ENCODE data around the gene RAB1B. TPM values are rescaled to one million over a fixed set of nuclear protein-coding genes. Genes with fewer than 3 reads are reported as not detected.

RAB1B gene
- total and polyA plus RNA-seq, 2 experiments from 2014 or later, result 86.7 to 146 TPM

DNA sequence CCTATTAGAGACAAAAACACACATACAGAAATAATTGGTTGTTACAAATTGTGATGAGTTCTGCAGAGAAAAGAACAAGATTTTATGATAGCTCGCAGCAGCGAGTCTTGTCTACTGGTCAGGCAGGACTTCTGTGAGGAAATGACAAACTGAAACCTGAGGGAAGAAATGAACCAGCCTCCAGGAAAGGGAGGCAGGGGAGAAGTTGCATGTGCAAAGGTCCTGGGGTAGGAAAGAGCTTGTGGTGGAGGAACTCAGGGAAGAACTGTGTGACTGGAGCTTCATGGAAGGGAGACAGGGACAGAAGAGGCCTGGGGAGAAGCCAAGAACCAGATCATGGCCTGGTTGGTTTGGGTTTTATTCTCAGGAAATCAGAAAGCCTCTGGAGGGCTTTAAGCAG, 9.2 kb upstream of the RAB1B start:
- DNase-seq, result no peak
- no peak for TF ChIP-seq EZH2 (IDR thresholded peaks at IDR 0.05; ENCODE audit: insufficient read depth, poor library complexity, severe bottlenecking)
- no peak for TF ChIP-seq EZH2phosphoT487 (IDR thresholded peaks at IDR 0.05; ENCODE audit: insufficient read depth, low read depth)
- in situ Hi-C loops (cut with MboI), result no loop called here
- H3F3A ChIP-seq (ENCODE audit: insufficient read depth), result peaks cover 15% of the 10 kb centered on the region
- 89 to 96% methylated on average over 2 of the region's 2 CpGs for WGBS, 2 experiments (ENCODE audit: low coverage in 1 of 2, low lambda C conversion rate in 2 of 2, missing lambda C conversion rate in 2 of 2)
- peaks cover 10% of the 10 kb centered on the region; the same call in 1 of the 2 replicates for H3K36me3 ChIP-seq (ENCODE audit: low read depth)
- no peak overlapping the region for H3K27ac ChIP-seq
- H3K4me3 ChIP-seq, result peak overlapping the region; percentile 92; the same call in 1 of the 2 replicates
- peaks cover 15% of the 10 kb centered on the region for H3K79me2 ChIP-seq (ENCODE audit: insufficient read depth)
- H3K4me1 ChIP-seq (ENCODE audit: insufficient read depth), result no peaks in the 10 kb centered on the region
- no peaks in the 10 kb centered on the region for H3K9me2 ChIP-seq (ENCODE audit: insufficient read depth)
- H2AFZ ChIP-seq, result no peak overlapping the region
- H3K4me2 ChIP-seq (ENCODE audit: unreplicated experiment), result peak overlapping the region; percentile 84
- H3K9ac ChIP-seq, result peak overlapping the region; percentile 93; the same call in 1 of the 2 replicates
- H4K20me1 ChIP-seq (ENCODE audit: insufficient read depth), result no peaks in the 10 kb centered on the region
- no peaks in the 10 kb centered on the region for H3K9me3 ChIP-seq (ENCODE audit: low read depth)
- no peaks in the 10 kb centered on the region for H3K27me3 ChIP-seq (replicated peaks; ENCODE audit: insufficient read depth)

DNA sequence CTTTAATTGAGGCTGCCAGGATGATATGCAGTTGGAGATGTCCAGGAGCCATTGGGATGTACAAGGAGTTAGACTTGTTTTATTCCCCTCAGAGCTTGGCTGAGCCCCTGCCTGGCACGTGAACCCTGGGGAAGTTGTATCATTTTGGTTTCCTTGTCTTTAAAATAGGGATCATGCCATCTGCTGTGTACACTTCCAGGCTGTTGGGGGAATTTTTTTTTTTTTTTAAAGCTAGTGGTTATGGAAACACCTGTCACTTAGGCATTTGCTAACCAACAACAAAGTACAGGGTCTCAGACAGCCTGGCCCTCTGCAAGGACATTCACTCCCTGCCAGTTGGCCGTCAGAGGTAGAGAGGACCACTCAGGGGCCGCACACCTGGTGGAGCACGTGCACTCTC, 8.5 kb upstream of the RAB1B start:
- no peaks in the 10 kb centered on the region for H3K9me2 ChIP-seq (ENCODE audit: insufficient read depth)
- H3K4me2 ChIP-seq (ENCODE audit: unreplicated experiment), result no peak overlapping the region
- no peak overlapping the region for H3K27ac ChIP-seq
- no peak overlapping the region for H3K4me3 ChIP-seq
- no peak overlapping the region for H3K9ac ChIP-seq
- in situ Hi-C loops (cut with MboI), result no loop called here
- peaks cover 10% of the 10 kb centered on the region; the same call in 1 of the 2 replicates for H3K36me3 ChIP-seq (ENCODE audit: low read depth)
- 80 to 92% methylated on average over 4 of the region's 4 CpGs for WGBS, 2 experiments (ENCODE audit: low coverage in 1 of 2, low lambda C conversion rate in 2 of 2, missing lambda C conversion rate in 2 of 2)
- H3K4me1 ChIP-seq (ENCODE audit: insufficient read depth), result no peaks in the 10 kb centered on the region
- H3K27me3 ChIP-seq (replicated peaks; ENCODE audit: insufficient read depth), result no peaks in the 10 kb centered on the region
- no peak for DNase-seq
- no peaks in the 10 kb centered on the region for H3K9me3 ChIP-seq (ENCODE audit: low read depth)
- no peak overlapping the region for H2AFZ ChIP-seq
- H3K79me2 ChIP-seq (ENCODE audit: insufficient read depth), result peaks cover 15% of the 10 kb centered on the region
- peaks cover 15% of the 10 kb centered on the region for H3F3A ChIP-seq (ENCODE audit: insufficient read depth)
- no peaks in the 10 kb centered on the region for H4K20me1 ChIP-seq (ENCODE audit: insufficient read depth)
- TF ChIP-seq EZH2phosphoT487 (IDR thresholded peaks at IDR 0.05; ENCODE audit: insufficient read depth, low read depth) (no peak), EZH2 (IDR thresholded peaks at IDR 0.05; ENCODE audit: insufficient read depth, poor library complexity, severe bottlenecking) (no peak)

DNA sequence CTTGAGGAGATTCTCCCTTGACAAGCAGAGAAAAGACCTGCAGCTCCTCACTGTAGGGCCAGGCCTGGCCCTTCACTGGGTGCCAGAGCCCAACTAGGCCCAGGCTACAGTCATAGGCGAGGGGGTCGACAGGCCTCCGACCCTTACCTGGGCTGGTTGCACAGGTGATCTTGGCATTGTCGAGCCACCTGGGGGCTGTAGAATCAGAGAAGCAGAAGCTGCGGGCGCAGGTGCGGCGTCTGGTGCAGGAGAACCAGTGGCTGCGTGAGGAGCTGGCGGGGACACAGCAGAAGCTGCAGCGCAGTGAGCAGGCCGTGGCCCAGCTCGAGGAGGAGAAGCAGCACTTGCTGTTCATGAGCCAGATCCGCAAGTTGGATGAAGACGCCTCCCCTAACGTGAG, 6.9 kb upstream of the RAB1B start:
- H3F3A ChIP-seq (ENCODE audit: insufficient read depth), result peaks cover 2% of the 10 kb centered on the region
- peaks cover 15% of the 10 kb centered on the region for H3K79me2 ChIP-seq (ENCODE audit: insufficient read depth)
- 88 to 89% methylated on average over 15 to 16 of the region's 16 CpGs for WGBS, 2 experiments (ENCODE audit: low coverage in 1 of 2, low lambda C conversion rate in 2 of 2, missing lambda C conversion rate in 2 of 2)
- H3K27me3 ChIP-seq (replicated peaks; ENCODE audit: insufficient read depth), result no peaks in the 10 kb centered on the region
- peaks cover 10% of the 10 kb centered on the region; the same call in 1 of the 2 replicates for H3K36me3 ChIP-seq (ENCODE audit: low read depth)
- H3K4me1 ChIP-seq (ENCODE audit: insufficient read depth), result no peaks in the 10 kb centered on the region
- H3K9me2 ChIP-seq (ENCODE audit: insufficient read depth), result no peaks in the 10 kb centered on the region
- no peaks in the 10 kb centered on the region for H3K9me3 ChIP-seq (ENCODE audit: low read depth)
- no peak overlapping the region for H3K4me2 ChIP-seq (ENCODE audit: unreplicated experiment)
- H3K27ac ChIP-seq, result no peak overlapping the region
- no peak overlapping the region for H3K4me3 ChIP-seq
- TF ChIP-seq EZH2phosphoT487 (IDR thresholded peaks at IDR 0.05; ENCODE audit: insufficient read depth, low read depth), result no peak
- TF ChIP-seq EZH2 (IDR thresholded peaks at IDR 0.05; ENCODE audit: insufficient read depth, poor library complexity, severe bottlenecking), result no peak
- DNase-seq, result no peak
- H2AFZ ChIP-seq, result no peak overlapping the region
- H4K20me1 ChIP-seq (ENCODE audit: insufficient read depth), result no peaks in the 10 kb centered on the region
- in situ Hi-C loops (cut with MboI), result no loop called here
- H3K9ac ChIP-seq, result no peak overlapping the region

DNA sequence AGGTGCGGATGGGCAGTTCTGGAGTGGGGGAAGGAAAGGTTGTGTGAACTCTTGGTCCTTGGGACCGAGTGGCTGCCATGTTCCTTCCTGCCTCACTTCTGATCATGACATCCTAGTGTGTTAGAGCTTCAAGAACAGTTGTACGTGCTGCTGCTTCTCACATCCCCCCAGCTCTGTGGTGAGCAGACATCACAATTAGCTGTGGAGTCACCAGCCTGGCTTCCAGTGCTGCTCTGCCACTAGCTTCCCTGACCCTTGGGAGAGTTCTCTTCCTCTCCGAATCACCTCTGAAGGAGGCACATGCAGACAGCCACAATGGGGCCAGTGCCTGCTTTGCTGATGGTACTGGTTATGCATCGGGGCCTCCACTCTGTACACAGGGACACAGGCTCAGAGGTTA, 6.2 kb upstream of the RAB1B start:
- DNase-seq, result no peak

More for the DNA sequence above, 6.2 kb upstream of the RAB1B start:
- peaks cover 15% of the 10 kb centered on the region for H3K79me2 ChIP-seq (ENCODE audit: insufficient read depth)
- no peaks in the 10 kb centered on the region for H3K4me1 ChIP-seq (ENCODE audit: insufficient read depth)
- H3K4me2 ChIP-seq (ENCODE audit: unreplicated experiment), result no peak overlapping the region
- no peaks in the 10 kb centered on the region for H4K20me1 ChIP-seq (ENCODE audit: insufficient read depth)
- in situ Hi-C loops (cut with MboI), result no loop called here
- H3K27me3 ChIP-seq (replicated peaks; ENCODE audit: insufficient read depth), result no peaks in the 10 kb centered on the region
- H3K27ac ChIP-seq, result no peak overlapping the region
- H2AFZ ChIP-seq, result no peak overlapping the region
- H3K9me3 ChIP-seq (ENCODE audit: low read depth), result no peaks in the 10 kb centered on the region
- no peaks in the 10 kb centered on the region for H3F3A ChIP-seq (ENCODE audit: insufficient read depth)
- WGBS, 2 experiments (ENCODE audit: low coverage in 1 of 2, low lambda C conversion rate in 2 of 2, missing lambda C conversion rate in 2 of 2), result 86 to 89% methylated on average over 5 of the region's 5 CpGs
- TF ChIP-seq EZH2 (IDR thresholded peaks at IDR 0.05; ENCODE audit: insufficient read depth, poor library complexity, severe bottlenecking) (no peak), EZH2phosphoT487 (IDR thresholded peaks at IDR 0.05; ENCODE audit: insufficient read depth, low read depth) (no peak)
- H3K4me3 ChIP-seq, result no peak overlapping the region
- no peak overlapping the region for H3K9ac ChIP-seq
- no peaks in the 10 kb centered on the region for H3K9me2 ChIP-seq (ENCODE audit: insufficient read depth)
- H3K36me3 ChIP-seq (ENCODE audit: low read depth), result peaks cover 10% of the 10 kb centered on the region; the same call in 1 of the 2 replicates

Measured in GM23248 (cell line).